Measurements from ENCODE around the gene KIRREL3.

Gene KIRREL3

GRCh38 chr11:126700768-126701519 lies 299.6 kb downstream of the KIRREL3 start:
- DNase-seq = no peak

GRCh38 chr11:126698576-126698975 lies 302.0 kb downstream of the KIRREL3 start:
- DNase-seq = no peak

GRCh38 chr11:126697936-126698335 lies 302.6 kb downstream of the KIRREL3 start:
- DNase-seq = no peak

- no peak for DNase-seq
Measured at GRCh38 chr11:126696982-126697381, 303.6 kb downstream of the KIRREL3 start.

- no peak for DNase-seq
Measured at GRCh38 chr11:126695293-126695692, 305.3 kb downstream of the KIRREL3 start.

GRCh38 chr11:126694065-126694625 lies 306.4 kb downstream of the KIRREL3 start:
- DNase-seq = no peak

- DNase-seq = no peak
Measured at GRCh38 chr11:126687477-126687876, 313.1 kb downstream of the KIRREL3 start.

GRCh38 chr11:126686938-126687337 lies 313.6 kb downstream of the KIRREL3 start:
- DNase-seq = no peak

GRCh38 chr11:126683766-126684728 lies 316.5 kb downstream of the KIRREL3 start:
- DNase-seq = no peak

GRCh38 chr11:126682590-126682989 lies 318.0 kb downstream of the KIRREL3 start:
- no peak for DNase-seq

GRCh38 chr11:126680700-126681099 lies 319.9 kb downstream of the KIRREL3 start:
- no peak for DNase-seq

GRCh38 chr11:126680131-126680530 lies 320.4 kb downstream of the KIRREL3 start:
- DNase-seq = no peak

GRCh38 chr11:126679033-126679432 lies 321.5 kb downstream of the KIRREL3 start:
- DNase-seq = no peak

GRCh38 chr11:126676536-126676935 lies 324.0 kb downstream of the KIRREL3 start:
- DNase-seq = no peak

- DNase-seq = no peak
Measured at GRCh38 chr11:126673319-126673718, 327.3 kb downstream of the KIRREL3 start.

GRCh38 chr11:126669416-126669815 lies 331.2 kb downstream of the KIRREL3 start:
- no peak for DNase-seq

- DNase-seq = no peak
Measured at GRCh38 chr11:126664643-126665042, 335.9 kb downstream of the KIRREL3 start.

GRCh38 chr11:126663749-126664592 lies 336.6 kb downstream of the KIRREL3 start:
- DNase-seq = no peak

GRCh38 chr11:126662035-126662790 lies 338.4 kb downstream of the KIRREL3 start:
- no peak for DNase-seq

GRCh38 chr11:126660761-126661425 lies 339.7 kb downstream of the KIRREL3 start:
- no peak for DNase-seq

GRCh38 chr11:126660321-126660720 lies 340.2 kb downstream of the KIRREL3 start:
- no peak for DNase-seq

All from hematopoietic multipotent progenitor cell treated with erythropoietin and hydrocortisone succinate and interleukin-3 and kit ligand, for 4 days (in vitro differentiated cells).